ENCODE results near the gene PSMD1.
A peak's percentile ranks its signal among the peaks of the same experiment; 100 is the strongest.

Gene PSMD1

DNA sequence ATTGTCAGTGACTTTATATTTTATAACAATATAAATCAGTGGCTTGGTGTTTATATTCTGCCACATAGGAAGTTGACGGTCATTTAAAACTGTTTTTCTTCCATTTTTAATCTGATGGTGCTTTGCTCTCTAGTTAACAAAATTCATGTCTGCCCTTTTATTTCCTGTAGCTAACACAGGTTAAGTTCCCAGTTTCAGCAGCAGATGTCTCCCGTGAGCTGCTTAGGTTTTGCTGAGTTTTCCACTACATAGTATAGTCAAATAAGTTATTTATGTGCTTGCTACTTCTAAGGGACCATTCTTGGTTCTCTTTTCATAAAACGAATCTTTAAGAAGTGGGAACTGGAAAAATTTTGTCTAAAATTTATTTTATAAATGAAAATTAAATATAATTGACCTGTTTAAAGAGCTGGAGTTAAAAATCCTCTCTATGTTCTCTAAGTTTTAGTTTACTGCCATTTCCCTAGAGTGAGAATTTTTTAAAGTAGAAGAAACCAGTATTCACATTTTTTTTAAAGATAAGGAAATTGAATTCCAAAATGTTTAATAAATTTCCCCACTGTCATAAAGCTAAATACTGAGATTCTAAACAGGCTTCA lies 47.5 kb downstream of the PSMD1 start:
- Histone ChIP-seq H3K4me3 (replicated peaks; ENCODE audit: low read depth, low read length) (no peak overlapping the region), H3K27me3 (replicated peaks; ENCODE audit: control insufficient read depth, insufficient read depth, low read length) (no peaks in the 10 kb centered on the region), H3K36me3 (ENCODE audit: control insufficient read depth, insufficient read depth, low read length) (peaks cover 6% of the 10 kb centered on the region)
- DNase-seq (ENCODE audit: extremely low read depth, insufficient read length), result no peak
- TF ChIP-seq, protein P1, sequence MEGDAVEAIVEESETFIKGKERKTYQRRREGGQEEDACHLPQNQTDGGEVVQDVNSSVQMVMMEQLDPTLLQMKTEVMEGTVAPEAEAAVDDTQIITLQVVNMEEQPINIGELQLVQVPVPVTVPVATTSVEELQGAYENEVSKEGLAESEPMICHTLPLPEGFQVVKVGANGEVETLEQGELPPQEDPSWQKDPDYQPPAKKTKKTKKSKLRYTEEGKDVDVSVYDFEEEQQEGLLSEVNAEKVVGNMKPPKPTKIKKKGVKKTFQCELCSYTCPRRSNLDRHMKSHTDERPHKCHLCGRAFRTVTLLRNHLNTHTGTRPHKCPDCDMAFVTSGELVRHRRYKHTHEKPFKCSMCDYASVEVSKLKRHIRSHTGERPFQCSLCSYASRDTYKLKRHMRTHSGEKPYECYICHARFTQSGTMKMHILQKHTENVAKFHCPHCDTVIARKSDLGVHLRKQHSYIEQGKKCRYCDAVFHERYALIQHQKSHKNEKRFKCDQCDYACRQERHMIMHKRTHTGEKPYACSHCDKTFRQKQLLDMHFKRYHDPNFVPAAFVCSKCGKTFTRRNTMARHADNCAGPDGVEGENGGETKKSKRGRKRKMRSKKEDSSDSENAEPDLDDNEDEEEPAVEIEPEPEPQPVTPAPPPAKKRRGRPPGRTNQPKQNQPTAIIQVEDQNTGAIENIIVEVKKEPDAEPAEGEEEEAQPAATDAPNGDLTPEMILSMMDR (IDR thresholded peaks at IDR 0.05; ENCODE audit: insufficient read depth, low read length, poor library complexity, severe bottlenecking), result peak; percentile 81

DNA sequence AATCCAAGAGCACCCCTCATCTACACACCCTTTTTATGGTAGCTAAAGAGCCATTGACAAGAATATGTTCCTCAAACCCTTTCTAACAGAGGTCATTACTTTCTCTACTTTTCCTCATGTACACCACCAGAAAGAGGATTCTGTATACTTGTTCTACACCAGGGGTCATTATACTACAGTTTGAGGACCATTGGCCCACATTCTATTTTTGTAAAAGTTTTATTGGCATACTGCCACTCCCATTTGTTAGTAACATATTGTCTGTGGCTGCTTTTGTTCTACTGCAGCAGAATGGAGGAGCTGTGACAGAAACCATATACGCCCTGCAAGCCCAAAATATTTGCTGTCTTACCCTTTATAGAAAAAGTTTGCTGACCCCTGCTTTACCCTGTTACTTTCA lies 53.9 kb downstream of the PSMD1 start:
- TF ChIP-seq, protein P1 (IDR thresholded peaks at IDR 0.05; ENCODE audit: insufficient read depth, low read length, poor library complexity, severe bottlenecking), result no peak
- no peaks in the 10 kb centered on the region for H3K27me3 ChIP-seq (replicated peaks; ENCODE audit: control insufficient read depth, insufficient read depth, low read length)
- H3K4me3 ChIP-seq (replicated peaks; ENCODE audit: low read depth, low read length), result no peak overlapping the region
- DNase-seq (ENCODE audit: extremely low read depth, insufficient read length), result no peak
- peaks cover 4% of the 10 kb centered on the region for H3K36me3 ChIP-seq (ENCODE audit: control insufficient read depth, insufficient read depth, low read length)

DNA sequence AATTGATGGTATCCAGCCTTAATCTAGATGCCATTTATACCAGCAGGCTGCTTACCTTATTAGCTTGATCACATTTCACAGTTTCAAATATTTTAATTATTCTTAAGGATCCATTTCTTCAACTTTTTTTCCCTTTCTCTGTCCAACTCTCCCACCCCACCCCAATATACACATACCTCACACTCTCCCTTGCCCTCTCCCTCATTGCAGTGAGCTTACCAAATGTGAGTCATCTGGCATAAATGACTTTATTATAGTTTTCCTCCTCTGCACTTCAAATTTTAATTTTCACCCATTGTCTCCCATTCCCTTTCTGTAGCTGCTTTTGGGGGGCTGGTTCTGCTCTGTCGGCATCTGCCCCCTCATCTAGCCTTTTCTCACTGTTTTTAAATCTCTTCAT lies 55.3 kb downstream of the PSMD1 start:
- H3K27me3 ChIP-seq (replicated peaks; ENCODE audit: control insufficient read depth, insufficient read depth, low read length), result no peaks in the 10 kb centered on the region
- H3K4me3 ChIP-seq (replicated peaks; ENCODE audit: low read depth, low read length), result no peak overlapping the region
- peaks cover 4% of the 10 kb centered on the region for H3K36me3 ChIP-seq (ENCODE audit: control insufficient read depth, insufficient read depth, low read length)
- TF ChIP-seq, protein P1 (IDR thresholded peaks at IDR 0.05; ENCODE audit: insufficient read depth, low read length, poor library complexity, severe bottlenecking), result no peak
- no peak for DNase-seq (ENCODE audit: extremely low read depth, insufficient read length)

DNA sequence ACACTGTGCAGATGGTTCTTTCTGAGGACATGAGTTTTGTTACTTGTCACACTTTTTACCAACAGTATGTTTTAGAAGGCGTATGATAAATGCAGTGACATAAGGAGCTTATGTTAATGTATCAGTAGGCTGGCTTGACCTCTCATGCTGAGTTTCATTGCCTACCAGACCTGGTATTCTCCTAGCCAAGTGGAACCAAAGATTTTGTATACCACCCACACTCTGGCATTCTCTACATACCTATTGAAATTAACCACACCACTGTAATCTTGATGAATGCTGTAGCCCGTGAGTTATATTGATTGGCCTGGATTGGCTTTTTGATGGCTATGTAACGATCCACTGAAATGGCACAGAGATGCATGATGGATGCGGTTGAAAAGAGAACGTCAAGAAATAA lies 56.8 kb downstream of the PSMD1 start:
- TF ChIP-seq, protein P1 (IDR thresholded peaks at IDR 0.05; ENCODE audit: insufficient read depth, low read length, poor library complexity, severe bottlenecking), result no peak
- H3K4me3 ChIP-seq (replicated peaks; ENCODE audit: low read depth, low read length), result no peak overlapping the region
- no peak for DNase-seq (ENCODE audit: extremely low read depth, insufficient read length)
- no peaks in the 10 kb centered on the region for H3K27me3 ChIP-seq (replicated peaks; ENCODE audit: control insufficient read depth, insufficient read depth, low read length)
- H3K36me3 ChIP-seq (ENCODE audit: control insufficient read depth, insufficient read depth, low read length), result peaks cover 4% of the 10 kb centered on the region

DNA sequence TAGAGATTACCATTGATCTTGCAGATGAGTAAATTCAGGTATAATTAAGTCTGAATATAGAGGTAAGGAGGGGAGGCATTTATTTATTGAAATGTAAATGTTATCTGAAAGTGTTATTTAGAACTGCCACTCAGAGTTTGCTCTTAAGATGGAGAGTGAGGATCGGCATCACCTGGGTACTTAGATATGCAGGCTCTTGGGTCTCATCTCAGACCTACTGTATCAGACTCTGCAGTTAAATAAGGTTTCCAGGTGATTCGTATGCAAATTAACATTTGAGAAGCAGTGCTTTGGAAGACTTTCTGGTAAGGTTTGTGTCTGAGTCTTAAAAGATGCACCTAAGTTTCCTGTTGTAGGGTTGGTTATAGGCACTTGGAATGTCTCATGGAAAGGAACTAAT lies 59.0 kb downstream of the PSMD1 start:
- no peak for DNase-seq (ENCODE audit: extremely low read depth, insufficient read length)

More for the DNA sequence above, 59.0 kb downstream of the PSMD1 start:
- H3K36me3 ChIP-seq (ENCODE audit: control insufficient read depth, insufficient read depth, low read length), result no peaks in the 10 kb centered on the region
- H3K4me3 ChIP-seq (replicated peaks; ENCODE audit: low read depth, low read length), result no peak overlapping the region
- TF ChIP-seq, protein P1 (IDR thresholded peaks at IDR 0.05; ENCODE audit: insufficient read depth, low read length, poor library complexity, severe bottlenecking), result no peak
- no peaks in the 10 kb centered on the region for H3K27me3 ChIP-seq (replicated peaks; ENCODE audit: control insufficient read depth, insufficient read depth, low read length)

All from GM06990 (cell line).